ENCODE results near the gene GSS. TPM values are rescaled to one million over a fixed set of nuclear protein-coding genes. Genes with fewer than 3 reads are reported as not detected.
"Not testable (repeated sequence)": the region's sequence is repeated elsewhere in the genome, so short reads cannot be mapped to it uniquely, and the experiment has no call there.

Gene GSS
- total RNA-seq, 4 donors from 2014 or later, result 58.0 to 95.6 (median 84.6) TPM

- H3K9me3 ChIP-seq, result no peaks in the 10 kb centered on the region
- peak overlapping the region in 2 of 4 donors; percentile 40 to 73 for H3K27ac ChIP-seq
- H3K36me3 ChIP-seq, result peaks cover 0 to 3% (median 0%) of the 10 kb centered on the region in 3 donors
- peak in 1 of 3 donors; percentile 68 for DNase-seq
- peaks cover 0 to 23% (median 4%) of the 10 kb centered on the region in 4 donors for H3K4me1 ChIP-seq
- H3K4me3 ChIP-seq, result no peak overlapping the region
- no peak for TF ChIP-seq POLR2A (IDR thresholded peaks at IDR 0.05)
- TF ChIP-seq CTCF (IDR thresholded peaks at IDR 0.05), result no peak
- no peaks in the 10 kb centered on the region for H3K27me3 ChIP-seq
Measured at GRCh38 chr20:34907616-34908469, 47.8 kb downstream of the GSS start.

GRCh38 chr20:34904202-34904621 lies 51.4 kb downstream of the GSS start:
- no peak for DNase-seq
- TF ChIP-seq POLR2A (IDR thresholded peaks at IDR 0.05) (no peak), CTCF (IDR thresholded peaks at IDR 0.05) (no peak)
- Histone ChIP-seq H3K27me3 (no peaks in the 10 kb centered on the region), H3K4me1 (peaks cover 0 to 23% (median 4%) of the 10 kb centered on the region in 4 donors), H3K9me3 (no peaks in the 10 kb centered on the region), H3K27ac (peak overlapping the region in 1 of 4 donors; percentile 7), H3K4me3 (no peak overlapping the region), H3K36me3 (peaks cover 0 to 13% (median 0%) of the 10 kb centered on the region in 3 donors)

DNA sequence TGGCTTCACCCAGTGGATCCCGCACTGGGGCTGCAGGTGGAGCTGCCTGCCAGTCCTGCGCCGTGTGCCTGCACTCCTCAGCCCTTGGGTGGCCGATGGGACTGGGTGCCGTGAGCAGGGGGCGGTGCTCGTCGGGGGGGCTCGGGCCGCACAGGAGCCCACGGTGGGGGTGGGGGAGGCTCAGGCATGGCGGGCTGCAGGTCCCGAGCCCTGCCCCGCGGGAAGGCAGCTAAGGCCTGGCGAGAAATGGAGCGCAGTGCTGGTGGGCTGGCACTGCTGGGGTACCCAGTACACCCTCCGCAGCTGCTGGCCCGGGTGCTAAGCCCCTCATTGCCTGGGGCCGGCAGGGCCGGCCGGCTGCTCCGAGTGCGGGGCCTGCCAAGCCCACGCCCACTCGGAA lies 56.9 kb downstream of the GSS start:
- not testable (repeated sequence) for H3K27me3 ChIP-seq, H3K9me3 ChIP-seq, H3K27ac ChIP-seq, H3K4me3 ChIP-seq, DNase-seq
- H3K4me1 ChIP-seq, result peaks cover 0 to 34% (median 0%) of the 10 kb centered on the region in 4 donors
- H3K36me3 ChIP-seq, result peaks cover 0 to 24% (median 0%) of the 10 kb centered on the region in 3 donors

- H3K4me1 ChIP-seq, result peaks cover 0 to 32% (median 0%) of the 10 kb centered on the region in 4 donors
- H3K9me3 ChIP-seq, H3K4me3 ChIP-seq, H3K27me3 ChIP-seq, DNase-seq, H3K27ac ChIP-seq: not testable (repeated sequence)
- peaks cover 0 to 24% (median 0%) of the 10 kb centered on the region in 3 donors for H3K36me3 ChIP-seq
Measured at GRCh38 chr20:34898129-34898528, 57.5 kb downstream of the GSS start.

GRCh38 chr20:34896086-34896621 lies 59.5 kb downstream of the GSS start:
- TF ChIP-seq CTCF (IDR thresholded peaks at IDR 0.05), result no peak
- TF ChIP-seq POLR2A (IDR thresholded peaks at IDR 0.05), result no peak
- Histone ChIP-seq H3K27ac (no peak overlapping the region), H3K36me3 (peaks cover 0 to 21% (median 0%) of the 10 kb centered on the region in 3 donors), H3K4me3 (no peak overlapping the region), H3K4me1 (peaks cover 0 to 35% (median 0%) of the 10 kb centered on the region in 4 donors), H3K27me3 (no peaks in the 10 kb centered on the region), H3K9me3 (no peaks in the 10 kb centered on the region)
- no peak for DNase-seq

GRCh38 chr20:34895465-34895864 lies 60.1 kb downstream of the GSS start:
- no peaks in the 10 kb centered on the region for H3K9me3 ChIP-seq
- no peaks in the 10 kb centered on the region for H3K27me3 ChIP-seq
- H3K36me3 ChIP-seq, result peaks cover 0 to 15% (median 0%) of the 10 kb centered on the region in 3 donors
- no peak overlapping the region for H3K27ac ChIP-seq
- TF ChIP-seq CTCF (IDR thresholded peaks at IDR 0.05), result no peak
- peaks cover 0 to 35% (median 0%) of the 10 kb centered on the region in 4 donors for H3K4me1 ChIP-seq
- H3K4me3 ChIP-seq, result no peak overlapping the region
- DNase-seq, result no peak

Measured in Peyer's patch (tissue), 4 donors.